ENCODE data around the gene PRKX.
"Not testable (repeated sequence)": the region's sequence is repeated elsewhere in the genome, so short reads cannot be mapped to it uniquely, and the experiment has no call there.

The PRKX gene

GRCh38 chrX:3653111-3653510, 60.3 kb downstream of the PRKX start:
- DNase-seq (ENCODE audit: low spot score) = no peak

- DNase-seq (ENCODE audit: low spot score) = peak; percentile 20
Measured at GRCh38 chrX:3651277-3651676, 62.2 kb downstream of the PRKX start.

GRCh38 chrX:3648084-3648483, 65.4 kb downstream of the PRKX start:
- DNase-seq (ENCODE audit: low spot score) = no peak

GRCh38 chrX:3639858-3640631, 73.4 kb downstream of the PRKX start:
- not testable (repeated sequence) for DNase-seq (ENCODE audit: low spot score)

- no peak for DNase-seq (ENCODE audit: low spot score)
Measured at GRCh38 chrX:3639236-3639635, 74.2 kb downstream of the PRKX start.

GRCh38 chrX:3638280-3638873, 75.1 kb downstream of the PRKX start:
- peak; percentile 54 for DNase-seq (ENCODE audit: low spot score)

- no peak for DNase-seq (ENCODE audit: low spot score)
Measured at GRCh38 chrX:3636803-3637202, 76.6 kb downstream of the PRKX start.

GRCh38 chrX:3631196-3631595, 82.3 kb downstream of the PRKX start:
- no peak for DNase-seq (ENCODE audit: low spot score)

- no peak for DNase-seq (ENCODE audit: low spot score)
Measured at GRCh38 chrX:3627594-3627993, 85.9 kb downstream of the PRKX start.

- DNase-seq (ENCODE audit: low spot score) = no peak
Measured at GRCh38 chrX:3621414-3621813, 92.0 kb downstream of the PRKX start.

GRCh38 chrX:3611744-3612143, 101.7 kb downstream of the PRKX start:
- not testable (repeated sequence) for DNase-seq (ENCODE audit: low spot score)

- DNase-seq (ENCODE audit: low spot score) = no peak
Measured at GRCh38 chrX:3609810-3610209, 103.6 kb downstream of the PRKX start.

- DNase-seq (ENCODE audit: low spot score) = no peak
Measured at GRCh38 chrX:3603026-3603661, 110.3 kb downstream of the PRKX start.

- DNase-seq (ENCODE audit: low spot score) = no peak
Measured at GRCh38 chrX:3599802-3600430, 113.5 kb downstream of the PRKX start.

GRCh38 chrX:3598709-3599108, 114.7 kb downstream of the PRKX start:
- no peak for DNase-seq (ENCODE audit: low spot score)

- DNase-seq (ENCODE audit: low spot score) = no peak
Measured at GRCh38 chrX:3598046-3598605, 115.3 kb downstream of the PRKX start.

GRCh38 chrX:3592184-3592583, 121.3 kb downstream of the PRKX start:
- no peak for DNase-seq (ENCODE audit: low spot score)

- no peak for DNase-seq (ENCODE audit: low spot score)
Measured at GRCh38 chrX:3589474-3589873, 124.0 kb downstream of the PRKX start.

GRCh38 chrX:3585719-3586118, 127.7 kb downstream of the PRKX start:
- DNase-seq (ENCODE audit: low spot score) = no peak

GRCh38 chrX:3584415-3584996, 128.9 kb downstream of the PRKX start:
- no peak for DNase-seq (ENCODE audit: low spot score)

GRCh38 chrX:3582451-3582850, 131.0 kb downstream of the PRKX start:
- DNase-seq (ENCODE audit: low spot score) = no peak

GRCh38 chrX:3581609-3582108, 131.8 kb downstream of the PRKX start:
- DNase-seq (ENCODE audit: low spot score) = no peak
